Daoy (cell line): ENCODE measurements around the gene SSH2. TPM values are rescaled to one million over a fixed set of nuclear protein-coding genes. Genes with fewer than 3 reads are reported as not detected.

Experiments
- DNase-seq: peaks from one replicate; pipeline ENCODE4 v3.0.0-alpha.2; 2015; ENCODE audit warnings: low read depth
- total RNA-seq: library from RNA; depleted of rRNA; stranded (reverse); fragments of >200 nt; shearing (Covaris generic); gene quantifications from 2 replicates; pipeline ENCODE4 v1.2.3, GENCODE V29; 2014

The SSH2 gene
- total RNA-seq, 1 experiment from 2014 or later, result 4.6 TPM

DNA sequence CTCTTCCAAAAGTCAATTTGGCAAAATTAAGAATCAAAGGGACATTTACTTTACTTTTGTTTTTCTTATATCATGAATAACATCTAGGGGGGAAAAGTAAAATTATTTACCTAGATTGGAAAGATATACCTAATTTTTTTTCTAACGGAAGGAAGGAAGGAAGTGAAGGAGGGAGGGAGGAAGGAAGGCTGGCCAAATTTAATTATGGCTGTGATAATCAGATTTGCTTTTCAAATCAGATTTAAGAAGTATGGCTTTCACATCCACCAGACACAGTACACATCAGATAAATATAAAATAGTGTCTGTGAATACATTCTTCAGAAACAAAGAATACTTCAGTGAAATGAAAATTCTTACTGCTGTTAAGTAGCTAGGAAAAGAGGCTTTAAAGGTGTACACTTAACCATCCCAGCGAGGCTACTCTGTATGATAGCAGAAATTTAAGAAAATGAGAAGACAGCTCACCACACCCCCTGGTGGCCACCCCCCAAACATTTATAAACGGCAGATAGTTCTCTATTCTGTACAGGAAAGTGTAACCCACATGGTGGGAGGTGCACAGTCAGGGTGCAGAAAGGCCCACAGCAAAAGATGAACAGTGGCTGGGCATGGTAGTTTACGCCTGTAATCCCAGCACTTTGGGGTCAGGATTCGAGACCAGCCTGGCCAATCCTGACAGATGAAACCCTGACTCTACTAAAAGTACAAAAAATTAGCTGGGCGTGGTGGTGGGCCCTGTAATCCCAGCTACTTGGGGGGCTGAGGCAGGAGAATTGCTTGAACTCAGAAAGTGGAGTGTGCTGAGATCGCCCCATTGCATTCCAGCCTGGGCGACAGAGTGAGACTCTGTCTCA lies 150.8 kb downstream of the SSH2 start:
- peak; percentile 40 for DNase-seq

DNA sequence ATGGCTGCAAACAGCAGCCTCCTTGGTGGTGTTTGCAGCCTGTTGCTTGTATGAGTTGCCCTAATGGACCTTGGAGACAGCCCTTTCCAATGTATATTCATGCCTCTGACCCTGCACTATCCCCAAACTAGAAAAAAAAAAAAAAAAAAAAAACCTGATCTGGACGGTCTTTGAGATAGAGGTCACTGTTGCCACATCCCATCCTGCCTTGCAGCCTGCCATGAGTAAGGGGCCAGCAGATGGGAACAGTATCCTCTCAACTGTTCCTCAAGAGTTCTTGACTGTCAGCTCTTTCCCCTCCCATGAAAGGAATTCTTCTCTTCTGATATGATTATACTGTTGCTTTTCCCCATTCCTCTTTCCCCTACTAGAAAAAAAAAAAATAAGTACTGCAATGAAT lies 152.4 kb downstream of the SSH2 start:
- DNase-seq, result no peak

DNA sequence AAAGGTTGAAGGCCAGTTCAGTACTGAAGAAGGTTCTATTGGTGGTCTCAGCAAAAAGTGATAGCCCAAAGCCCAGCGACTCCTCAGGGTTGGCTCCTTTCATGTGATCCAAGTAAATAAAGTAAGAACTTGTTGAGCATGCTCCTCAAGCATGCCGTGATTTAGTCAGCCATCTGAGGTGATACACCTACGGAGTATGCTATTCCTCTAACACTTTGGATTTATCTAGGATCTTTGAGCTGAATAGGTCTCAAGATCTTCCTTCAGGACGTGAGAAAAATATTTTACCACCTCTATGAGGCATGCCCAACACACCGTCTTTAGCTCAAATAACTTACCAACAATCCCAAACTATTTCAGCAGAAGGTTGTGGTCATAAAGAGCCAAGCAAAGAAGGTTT lies 154.0 kb downstream of the SSH2 start:
- no peak for DNase-seq

DNA sequence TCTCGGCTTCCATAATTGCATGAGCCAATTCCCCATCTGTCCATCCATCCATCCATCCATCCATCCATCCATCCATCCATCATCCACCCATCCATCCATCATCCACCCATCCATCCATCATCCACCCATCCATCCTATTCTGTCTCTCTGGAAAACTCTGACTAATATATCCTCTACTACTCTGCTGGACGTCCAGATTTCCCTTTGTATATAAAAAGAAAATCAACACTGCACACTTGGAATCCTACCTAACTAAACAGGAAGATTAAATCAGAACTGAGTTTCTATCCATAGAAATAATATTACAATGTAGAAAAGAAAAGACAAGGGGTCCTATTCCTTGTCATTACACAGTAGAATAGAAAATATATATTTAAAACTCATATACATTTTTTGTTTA lies 157.0 kb downstream of the SSH2 start:
- no peak for DNase-seq

DNA sequence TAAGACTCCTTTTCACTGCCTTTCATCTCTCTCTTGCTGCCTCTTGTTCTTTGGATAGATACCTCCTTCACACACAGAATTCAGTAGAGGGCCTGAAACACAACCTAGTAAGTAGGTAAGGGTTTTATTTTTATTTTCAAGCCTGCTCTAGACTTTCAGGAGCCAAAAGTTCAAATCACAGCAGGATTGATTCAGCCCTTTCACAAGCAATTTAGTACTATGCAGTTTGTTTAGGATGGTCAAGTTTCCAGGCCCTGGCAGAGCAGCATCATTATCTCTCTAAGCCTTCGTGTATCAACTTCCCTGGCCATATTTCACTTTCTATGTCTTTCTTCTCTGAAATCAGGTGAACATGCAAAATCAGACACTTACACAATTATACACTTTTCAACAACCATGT lies 158.5 kb downstream of the SSH2 start:
- no peak for DNase-seq

DNA sequence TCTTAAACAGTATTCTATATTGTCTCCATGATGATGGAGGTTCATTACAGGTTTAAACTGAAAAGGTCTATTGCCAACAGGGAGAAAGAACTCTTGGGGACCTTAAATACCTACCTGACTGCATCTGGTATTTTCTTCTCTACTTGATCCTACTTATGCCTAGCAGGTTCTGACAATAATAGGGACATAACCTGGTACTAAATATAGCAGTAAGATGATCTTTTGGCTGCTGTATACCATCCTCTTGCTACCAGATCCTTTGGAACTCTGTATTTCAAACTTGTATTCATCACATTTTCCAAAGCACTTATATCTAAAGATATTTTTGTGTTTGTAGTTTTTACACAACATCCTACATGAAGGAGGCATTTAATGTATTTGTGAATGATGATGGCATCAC lies 160.8 kb downstream of the SSH2 start:
- no peak for DNase-seq

DNA sequence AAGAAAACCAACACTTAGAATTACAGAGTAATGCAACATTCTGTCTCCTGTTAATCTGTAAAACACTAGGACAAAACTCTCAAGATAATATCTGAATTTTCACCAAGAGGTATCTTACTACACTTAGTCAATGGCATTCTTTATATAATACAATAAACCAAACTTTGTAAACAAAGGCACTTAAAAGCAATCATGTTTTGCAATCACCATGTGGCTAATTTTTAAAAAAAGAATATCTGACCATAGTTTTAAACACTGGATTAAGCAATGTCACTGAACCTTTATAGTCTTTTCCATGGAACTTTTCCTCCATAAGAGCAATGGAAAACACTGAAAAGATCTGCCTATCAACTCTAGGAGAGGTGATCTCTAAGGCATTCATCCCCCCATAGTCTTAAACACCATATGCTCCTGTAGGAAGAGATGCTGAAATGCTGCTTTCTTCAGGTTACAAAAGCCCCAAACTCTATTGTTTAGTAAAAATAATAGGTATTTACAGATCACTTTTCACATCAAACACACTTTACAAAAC lies 163.2 kb downstream of the SSH2 start:
- DNase-seq, result no peak

DNA sequence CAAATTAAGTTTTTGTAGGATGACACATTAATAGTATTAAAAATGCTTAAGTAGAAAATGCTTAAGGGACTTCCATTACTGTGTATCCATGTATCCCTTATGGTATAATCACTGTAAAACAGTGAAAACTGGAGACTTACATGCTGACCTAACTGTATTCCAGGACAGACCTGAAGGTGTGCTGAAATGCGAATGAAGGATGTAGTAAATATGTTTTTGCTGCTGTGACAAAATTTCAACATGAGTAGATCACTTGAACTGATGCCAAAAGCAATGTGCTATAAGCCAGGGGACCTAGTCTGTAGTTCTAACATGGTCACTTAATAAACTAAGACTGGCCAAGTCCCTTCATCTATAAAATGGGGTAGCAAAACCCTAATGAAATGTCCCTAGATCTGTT lies 165.3 kb downstream of the SSH2 start:
- no peak for DNase-seq

DNA sequence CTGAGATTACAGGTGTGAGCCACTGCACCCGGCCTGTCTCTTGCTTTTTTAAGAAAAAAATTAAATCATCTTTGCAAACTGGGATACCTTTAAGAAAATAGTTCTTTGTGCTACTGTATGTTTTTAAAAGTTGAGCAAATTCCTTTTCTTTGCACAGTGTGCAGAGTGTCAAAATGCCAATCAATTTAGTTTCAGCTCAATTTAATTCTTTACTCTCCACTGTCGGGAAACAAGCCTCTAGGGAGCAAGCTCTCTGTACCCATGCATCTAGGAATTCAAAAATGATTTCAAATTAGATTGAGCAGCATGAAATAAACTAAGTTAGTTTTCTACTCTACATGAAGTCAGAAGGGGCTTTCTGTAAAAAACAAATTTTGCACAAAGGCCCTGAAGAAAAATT lies 165.8 kb downstream of the SSH2 start:
- no peak for DNase-seq

DNA sequence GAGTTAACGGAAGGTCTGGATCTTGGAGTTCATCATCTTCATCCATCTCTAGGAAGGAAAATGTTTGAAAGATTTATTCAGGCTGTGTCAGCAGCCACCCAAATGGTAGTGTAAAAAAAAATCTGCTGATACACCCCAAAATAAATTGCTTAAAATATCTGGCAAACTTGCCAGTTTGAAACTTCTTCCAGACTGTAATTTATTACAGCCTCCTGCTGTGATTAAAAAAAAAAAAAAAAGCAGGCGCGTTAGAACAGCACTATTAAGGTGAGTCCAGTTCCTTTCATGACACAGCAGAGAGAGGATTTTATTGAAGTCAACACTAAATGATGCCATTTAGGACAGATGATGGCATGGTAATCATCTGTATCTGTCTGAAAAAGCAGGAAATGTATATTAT lies 166.8 kb downstream of the SSH2 start:
- DNase-seq, result no peak

DNA sequence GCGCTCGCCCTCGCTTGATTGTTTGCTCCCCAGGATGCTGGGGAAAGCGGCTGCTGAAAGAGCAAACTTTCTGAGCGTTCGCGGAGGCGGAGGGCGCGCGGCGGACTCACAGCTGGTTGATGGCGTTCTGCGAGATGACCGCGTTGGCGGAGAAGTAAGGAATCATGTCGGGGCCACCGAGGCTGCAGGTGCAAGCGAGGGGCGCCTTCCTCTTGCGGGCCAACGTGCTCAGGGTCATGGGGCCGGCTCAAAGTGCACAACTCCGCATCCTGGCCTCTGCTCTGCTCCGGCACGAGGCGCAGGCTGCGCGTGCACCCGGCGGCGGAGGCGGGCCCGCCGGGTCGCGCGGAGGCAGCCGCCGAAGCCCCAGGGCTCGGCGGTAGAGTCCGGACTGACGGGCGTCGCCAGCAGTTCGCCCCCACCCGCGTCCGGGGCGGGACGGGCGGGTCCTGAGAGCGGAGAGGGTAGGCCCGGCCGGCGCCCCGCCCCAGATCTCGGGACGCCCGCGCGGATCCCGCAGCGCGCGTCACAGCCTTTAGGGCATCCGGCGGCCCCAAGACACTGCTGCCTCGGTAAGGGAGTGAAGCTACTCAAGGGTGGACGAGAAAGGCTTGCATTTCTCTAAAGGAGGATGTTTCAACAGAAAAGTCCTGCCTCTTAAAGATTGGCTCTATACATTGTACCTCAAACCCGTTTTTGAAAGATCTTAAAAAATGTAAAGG lies 168.8 kb downstream of the SSH2 start:
- peak; percentile 88 for DNase-seq

DNA sequence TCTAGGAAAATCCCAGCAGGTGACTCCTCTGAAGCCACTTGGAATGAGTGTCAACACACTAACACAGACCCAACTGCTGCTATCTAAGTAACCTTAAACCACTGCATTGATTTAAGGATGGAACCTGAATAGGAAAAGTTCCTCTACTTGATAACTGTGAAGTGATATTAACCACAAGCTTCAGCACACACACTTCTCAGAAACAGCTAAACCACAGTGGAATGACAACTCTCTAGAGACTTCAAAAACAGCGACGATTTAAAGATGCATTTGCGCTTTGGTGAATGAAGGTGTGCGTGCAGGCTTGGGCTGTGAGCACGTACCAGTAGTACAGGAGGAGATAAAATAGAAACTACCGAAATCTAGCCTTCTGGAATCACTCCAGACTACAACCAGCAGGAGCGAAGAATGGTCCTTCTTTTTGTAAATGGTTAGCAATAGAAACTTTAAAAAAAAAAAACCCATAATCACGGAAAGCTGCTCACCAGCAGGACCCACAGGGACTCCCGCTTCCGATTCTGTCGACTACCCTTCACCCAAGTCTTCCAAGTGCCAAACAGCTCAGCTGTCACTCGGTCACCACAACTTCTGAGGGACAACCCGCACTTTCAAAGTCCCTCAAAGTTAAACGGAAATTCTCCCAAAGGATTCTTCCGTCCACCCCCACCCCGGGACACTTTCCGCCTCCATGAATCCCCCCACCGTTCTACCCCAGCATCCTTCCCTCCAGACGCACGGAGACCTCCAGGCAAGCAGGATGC lies 169.6 kb downstream of the SSH2 start:
- peak; percentile 21 for DNase-seq

DNA sequence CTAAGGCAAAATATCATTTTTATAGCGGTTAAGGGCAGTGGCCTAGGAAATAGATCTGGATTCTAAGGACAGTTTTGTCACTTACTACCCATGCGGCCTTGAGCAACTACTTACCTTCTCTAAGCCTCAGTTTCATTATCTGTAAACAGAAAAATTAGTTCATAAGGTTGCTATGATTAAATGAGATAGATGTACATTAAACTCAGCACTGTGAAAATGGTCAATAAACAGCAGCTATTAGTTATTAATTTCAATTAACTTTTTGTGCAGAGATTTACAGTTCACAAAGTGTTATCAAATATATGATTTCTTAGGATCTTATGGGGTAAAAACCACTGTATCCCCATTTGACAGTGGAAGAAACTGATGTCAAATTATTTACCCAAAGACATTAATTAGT lies 171.8 kb downstream of the SSH2 start:
- no peak for DNase-seq

DNA sequence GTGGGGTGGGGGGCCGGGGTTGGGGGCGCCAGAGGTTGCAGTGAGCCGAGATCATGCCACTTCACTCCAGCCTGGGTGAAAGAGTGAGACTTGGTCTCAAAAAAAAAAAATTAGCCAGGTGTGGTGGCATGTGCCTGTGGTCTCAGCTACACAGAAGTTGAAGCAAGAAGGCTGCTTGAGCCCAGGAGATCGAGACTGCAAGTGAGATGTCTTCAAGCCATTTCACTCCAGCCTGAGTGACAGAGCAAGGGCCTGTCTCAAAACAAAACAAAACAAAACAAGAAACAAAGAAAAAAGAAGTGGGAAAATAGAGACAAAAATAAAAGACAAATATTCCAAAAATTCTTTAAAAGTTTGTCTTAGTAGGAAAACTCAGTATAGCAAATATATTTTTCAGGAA lies 172.2 kb downstream of the SSH2 start:
- no peak for DNase-seq

DNA sequence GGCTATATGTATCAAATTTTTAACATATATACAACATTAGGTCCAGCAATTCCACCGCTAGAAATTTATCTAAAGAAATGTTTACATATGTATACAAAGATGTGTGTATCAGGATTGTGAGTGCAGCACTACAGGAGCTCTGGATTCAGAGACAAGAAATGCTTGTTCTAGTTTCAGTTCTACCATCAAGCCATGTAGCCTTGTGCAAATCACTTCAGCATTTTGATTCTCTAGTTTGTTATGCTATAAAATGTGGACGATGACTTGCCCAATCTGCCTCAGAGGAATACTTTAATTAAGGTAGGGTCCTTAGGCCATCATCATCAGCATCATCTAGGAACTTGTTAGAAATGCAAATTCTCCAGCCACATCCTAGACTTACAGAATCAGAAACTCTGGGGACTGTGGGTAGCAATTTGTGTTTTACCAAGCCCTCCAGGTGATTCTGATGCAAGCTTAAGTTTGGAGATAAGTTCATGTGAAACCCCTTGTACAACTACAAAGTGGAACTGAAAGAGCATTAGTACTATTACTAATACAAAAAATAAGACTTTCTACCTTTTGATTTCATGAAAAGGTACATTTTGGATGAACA lies 176.1 kb downstream of the SSH2 start:
- no peak for DNase-seq

DNA sequence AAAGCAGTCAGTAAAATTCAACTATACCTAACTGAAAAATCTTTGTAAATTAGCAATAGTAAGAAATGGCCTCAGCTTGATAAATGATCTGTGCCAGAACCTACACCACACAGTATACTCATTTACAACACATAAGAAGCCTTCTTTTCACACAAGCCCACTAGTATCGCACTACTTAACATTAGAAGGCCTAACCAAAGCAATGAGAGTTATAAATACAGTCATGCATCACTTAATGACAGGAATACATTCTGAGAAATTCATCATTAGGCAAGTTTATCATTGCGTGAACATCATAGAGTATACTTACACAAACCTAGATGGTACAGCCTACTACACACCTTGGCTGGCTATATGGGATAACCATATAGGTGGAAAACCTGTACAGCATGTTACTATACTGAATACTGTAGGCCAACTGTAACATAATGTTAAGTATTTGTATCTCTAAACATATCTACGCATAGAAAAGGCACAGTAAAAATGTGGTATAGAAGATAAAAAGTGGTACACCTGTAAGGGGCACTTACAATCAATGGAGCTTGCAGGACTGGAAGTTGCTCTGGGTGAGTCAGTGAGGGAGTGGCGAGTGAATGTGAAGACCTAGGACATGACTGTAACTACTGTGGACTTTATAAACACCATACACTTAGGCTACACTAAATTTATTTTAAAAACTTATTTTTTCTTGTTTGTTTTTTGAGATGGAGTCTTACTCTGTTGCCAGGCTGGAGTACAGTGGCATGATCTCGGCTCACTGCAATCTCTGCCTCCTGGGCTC lies 180.8 kb downstream of the SSH2 start:
- DNase-seq, result no peak

DNA sequence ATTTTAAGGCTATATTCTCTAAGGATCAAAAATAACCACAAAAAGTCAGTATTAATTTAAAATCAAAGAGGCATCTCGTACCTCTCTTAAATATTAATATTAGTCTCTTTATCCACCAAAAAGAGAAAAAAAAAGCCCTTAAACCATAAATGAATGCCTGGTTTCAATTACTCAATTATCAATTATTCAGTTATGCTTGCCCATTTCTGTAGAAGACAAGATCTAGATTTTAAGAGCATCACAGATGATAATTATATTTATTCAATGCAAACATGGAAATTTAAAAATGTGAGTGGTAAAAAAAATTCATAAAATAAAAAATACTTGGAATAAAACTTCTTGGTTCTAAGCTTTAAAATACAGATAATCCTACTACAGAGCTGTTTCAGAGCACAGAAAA lies 181.6 kb downstream of the SSH2 start:
- DNase-seq, result no peak

DNA sequence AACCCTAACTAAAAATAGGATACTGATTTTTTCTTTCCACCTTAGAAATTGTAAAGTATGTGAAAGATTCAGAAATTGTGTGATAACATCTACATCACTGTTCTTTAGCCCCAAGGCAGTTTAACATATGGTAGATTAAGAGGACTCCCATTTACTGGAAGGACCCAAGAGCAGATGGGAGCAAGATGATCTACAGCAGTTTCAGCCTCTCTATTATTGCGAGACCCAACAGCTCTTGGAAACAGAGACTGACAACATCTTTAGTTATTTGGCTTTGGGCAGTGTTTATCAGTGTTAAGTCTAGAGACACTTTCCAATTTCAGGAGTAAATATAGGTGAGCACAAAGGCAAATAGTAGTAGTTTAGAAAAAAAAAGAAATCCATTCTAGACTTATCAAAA lies 182.4 kb downstream of the SSH2 start:
- no peak for DNase-seq

DNA sequence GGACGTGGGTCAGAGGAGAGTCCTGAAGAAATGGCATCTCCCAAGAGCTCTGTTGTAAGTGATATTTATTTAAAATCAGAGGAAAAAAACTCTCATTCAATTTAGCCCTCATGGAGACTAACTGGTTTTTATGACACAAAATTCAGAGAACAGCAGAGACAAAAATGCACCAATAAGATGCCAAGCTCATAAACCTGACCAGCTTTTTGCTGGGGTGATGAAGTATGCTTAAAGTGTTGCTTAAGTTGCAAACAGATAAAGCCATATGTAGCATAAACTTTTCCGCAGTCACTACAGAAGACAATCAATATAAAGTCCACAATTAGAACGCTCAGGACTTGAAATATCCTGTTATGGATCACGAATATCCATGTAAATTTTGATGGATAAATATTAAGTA lies 183.4 kb downstream of the SSH2 start:
- no peak for DNase-seq

DNA sequence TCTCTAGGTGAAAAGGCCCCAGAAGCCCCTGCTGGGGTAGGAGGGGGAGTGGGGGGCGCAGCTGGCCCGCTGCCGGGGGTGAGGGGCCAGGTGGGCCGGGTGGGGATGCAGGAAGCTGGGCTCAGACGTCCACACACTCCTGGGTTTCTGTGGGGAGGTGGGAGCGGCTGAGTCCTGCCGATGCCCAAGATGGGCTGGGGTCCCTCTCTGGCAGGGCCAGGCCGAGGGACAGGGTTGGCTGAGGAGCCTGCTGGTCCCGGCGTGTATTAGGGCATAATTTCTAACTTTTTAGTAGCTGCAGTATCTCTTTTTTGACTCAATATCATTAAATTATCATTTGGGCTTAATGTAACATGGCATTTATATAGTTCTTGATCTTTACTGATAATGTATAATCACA lies 185.9 kb downstream of the SSH2 start:
- no peak for DNase-seq

DNA sequence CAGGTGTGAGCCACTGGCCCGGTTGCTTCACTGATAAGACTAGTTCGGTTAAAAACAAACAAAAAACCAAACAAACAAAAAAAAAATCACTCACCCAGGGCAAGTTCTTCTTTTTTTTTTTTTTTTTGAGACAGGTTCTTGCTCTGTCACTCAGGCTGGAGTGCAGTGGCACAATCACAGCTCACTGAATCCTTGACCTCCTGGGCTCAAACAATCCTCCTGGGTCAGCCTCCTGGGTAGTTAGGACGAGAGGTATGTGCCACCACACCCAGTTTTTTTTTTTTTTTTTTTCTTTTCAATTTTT lies 187.9 kb downstream of the SSH2 start:
- DNase-seq, result no peak
